Ascending aorta (tissue), 2 donors: Measurements from ENCODE around the gene GSTT2B. TPM values are rescaled to one million over a fixed set of nuclear protein-coding genes. Genes with fewer than 3 reads are reported as not detected.
"Not testable (repeated sequence)": the region's sequence is repeated elsewhere in the genome, so short reads cannot be mapped to it uniquely, and the experiment has no call there.

Source experiments
- DNase-seq, 2 donors: peaks; one replicate each; pipeline ENCODE4 v3.0.0-alpha.2; 2019; ENCODE audit warnings: low spot score in 2 of 2
- H3K27ac ChIP-seq, 2 donors: fragments of 200-600 bp; sonication (generic); one replicate each; pipeline ENCODE4 v1.5.1; 2016 to 2017; ENCODE audit warnings: mild to moderate bottlenecking in 1 of 2
- H3K27me3 ChIP-seq: fragments of 200-600 bp; sonication (generic); one replicate; pipeline ENCODE4 v1.5.1; 2017
- H3K36me3 ChIP-seq, 2 donors: fragments of 200-600 bp; sonication (generic); one replicate each; pipeline ENCODE4 v1.5.1; 2016
- H3K4me1 ChIP-seq, 2 donors: fragments of 200-600 bp; sonication (generic); one replicate each; pipeline ENCODE4 v1.5.1; 2016 to 2017; ENCODE audit warnings: mild to moderate bottlenecking in 1 of 2
- H3K4me3 ChIP-seq, 2 donors: fragments of 200-600 bp; sonication (generic); one replicate each; pipeline ENCODE4 v1.5.1; 2016 to 2017; ENCODE audit warnings: mild to moderate bottlenecking in 1 of 2
- H3K9me3 ChIP-seq, 2 donors: fragments of 200-600 bp; sonication (generic); one replicate each; pipeline ENCODE4 v1.5.1; 2016
- intact Hi-C: fragments of 100-400 bp; cut with DNase I; formaldehyde crosslinking; loops from one replicate; pipeline ENCODE4 v1.15.1; 2023
- total RNA-seq: library from RNA; depleted of rRNA; stranded (reverse); fragments of >200 nt; gene quantifications from one replicate; pipeline ENCODE4 v1.1.0, GENCODE V29; 2016
- TF ChIP-seq, protein P1 (sequence below), 3 experiments: fragments of 200-600 bp in 2 of 3; fragments of 450-650 bp in 1 of 3; sonication (generic) in 2 of 3; IDR thresholded peaks; one replicate each; pipeline ENCODE4 v1.5.1; 2016 to 2019; ENCODE audit warnings: antibody characterized with exemption in 3 of 3, mild to moderate bottlenecking in 1 of 3, moderate library complexity in 1 of 3

The GSTT2B gene
- total RNA-seq: not detected

DNA sequence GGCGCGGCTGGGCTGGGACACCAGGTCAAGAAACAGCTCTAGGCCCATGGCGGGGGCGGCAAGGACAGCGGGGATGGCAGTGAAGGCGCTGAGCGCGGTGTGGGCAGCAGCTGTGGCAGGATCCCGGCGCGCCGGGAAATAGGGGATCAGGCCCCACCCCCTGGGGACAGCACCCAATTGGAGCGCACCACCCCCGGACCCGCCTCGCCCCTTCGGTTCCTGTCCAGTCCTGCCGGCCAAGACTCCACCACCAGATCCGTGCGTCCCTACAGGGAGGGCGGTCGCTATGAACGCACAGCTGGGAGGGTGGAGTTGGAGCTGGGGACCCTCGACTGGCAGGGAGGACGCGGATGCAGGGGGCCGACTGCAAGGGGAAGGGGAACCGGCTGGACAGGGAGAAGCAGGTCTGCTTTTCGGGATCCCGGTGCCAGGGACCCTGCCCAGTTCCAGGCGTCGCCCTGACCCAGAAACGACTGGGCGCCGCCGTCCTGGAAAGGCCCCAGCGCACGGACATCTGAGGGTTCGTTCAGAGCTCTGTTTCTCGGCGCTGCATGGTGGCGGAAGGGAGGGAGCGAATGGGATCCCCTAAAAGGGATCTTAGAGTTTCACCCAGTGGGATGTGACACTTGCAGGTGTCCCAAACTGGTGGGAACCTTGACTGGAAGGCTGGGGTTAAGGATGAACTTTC is at the start of gene GSTT2B:
Gene GSTT2B, minus strand, starts transcription at position 112 of the 688 bp plus-strand sequence. Its CDS starts 64 bp downstream, at position 48.
- H3K36me3 ChIP-seq, H3K4me3 ChIP-seq, H3K4me1 ChIP-seq, H3K27me3 ChIP-seq, DNase-seq, intact Hi-C loops, H3K9me3 ChIP-seq, H3K27ac ChIP-seq: not testable (repeated sequence)

DNA sequence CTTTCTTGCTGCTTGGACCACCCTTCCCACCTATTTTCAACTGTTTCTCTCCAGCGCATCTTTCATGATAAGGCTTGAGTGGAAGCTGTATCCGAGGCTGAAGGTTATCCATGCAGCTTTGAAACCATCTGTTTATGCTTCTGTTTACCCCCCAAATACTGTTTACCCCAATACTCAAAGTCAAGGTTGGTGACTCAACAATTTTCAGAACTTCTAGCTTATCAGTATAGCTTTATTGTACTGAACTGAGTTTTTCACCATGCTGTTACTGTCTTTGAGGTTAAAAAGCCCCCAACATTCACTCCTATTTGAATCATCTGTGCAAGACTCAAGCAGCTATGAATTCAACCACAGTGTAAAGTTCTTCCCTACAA is 49.0 kb upstream of the GSTT2B start:
- TF ChIP-seq, protein P1, sequence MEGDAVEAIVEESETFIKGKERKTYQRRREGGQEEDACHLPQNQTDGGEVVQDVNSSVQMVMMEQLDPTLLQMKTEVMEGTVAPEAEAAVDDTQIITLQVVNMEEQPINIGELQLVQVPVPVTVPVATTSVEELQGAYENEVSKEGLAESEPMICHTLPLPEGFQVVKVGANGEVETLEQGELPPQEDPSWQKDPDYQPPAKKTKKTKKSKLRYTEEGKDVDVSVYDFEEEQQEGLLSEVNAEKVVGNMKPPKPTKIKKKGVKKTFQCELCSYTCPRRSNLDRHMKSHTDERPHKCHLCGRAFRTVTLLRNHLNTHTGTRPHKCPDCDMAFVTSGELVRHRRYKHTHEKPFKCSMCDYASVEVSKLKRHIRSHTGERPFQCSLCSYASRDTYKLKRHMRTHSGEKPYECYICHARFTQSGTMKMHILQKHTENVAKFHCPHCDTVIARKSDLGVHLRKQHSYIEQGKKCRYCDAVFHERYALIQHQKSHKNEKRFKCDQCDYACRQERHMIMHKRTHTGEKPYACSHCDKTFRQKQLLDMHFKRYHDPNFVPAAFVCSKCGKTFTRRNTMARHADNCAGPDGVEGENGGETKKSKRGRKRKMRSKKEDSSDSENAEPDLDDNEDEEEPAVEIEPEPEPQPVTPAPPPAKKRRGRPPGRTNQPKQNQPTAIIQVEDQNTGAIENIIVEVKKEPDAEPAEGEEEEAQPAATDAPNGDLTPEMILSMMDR (IDR thresholded peaks at IDR 0.05): no peak
- Histone ChIP-seq H3K36me3 (no peaks in the 10 kb centered on the region), H3K9me3 (no peaks in the 10 kb centered on the region), H3K27me3 (no peaks in the 10 kb centered on the region), H3K4me3 (no peak overlapping the region), H3K4me1 (peaks cover 4 to 10% of the 10 kb centered on the region in 2 donors), H3K27ac (no peak overlapping the region)
- no peak for DNase-seq
- intact Hi-C loops: loop anchor here (10.0 kb wide), 1 partner anchor 165 kb away; no protein-coding TSS in a partner anchor

GRCh38 chr22:24009227-24010017 is 48.4 kb upstream of the GSTT2B start:
- no peak overlapping the region for H3K4me3 ChIP-seq
- intact Hi-C loops: loop anchor here (10.0 kb wide), 1 partner anchor 165 kb away; no protein-coding TSS in a partner anchor
- DNase-seq: no peak
- no peaks in the 10 kb centered on the region for H3K9me3 ChIP-seq
- no peak overlapping the region for H3K27ac ChIP-seq
- no peaks in the 10 kb centered on the region for H3K36me3 ChIP-seq
- peaks cover 4 to 10% of the 10 kb centered on the region in 2 donors for H3K4me1 ChIP-seq
- no peaks in the 10 kb centered on the region for H3K27me3 ChIP-seq
- TF ChIP-seq, protein P1 (IDR thresholded peaks at IDR 0.05): no peak

DNA sequence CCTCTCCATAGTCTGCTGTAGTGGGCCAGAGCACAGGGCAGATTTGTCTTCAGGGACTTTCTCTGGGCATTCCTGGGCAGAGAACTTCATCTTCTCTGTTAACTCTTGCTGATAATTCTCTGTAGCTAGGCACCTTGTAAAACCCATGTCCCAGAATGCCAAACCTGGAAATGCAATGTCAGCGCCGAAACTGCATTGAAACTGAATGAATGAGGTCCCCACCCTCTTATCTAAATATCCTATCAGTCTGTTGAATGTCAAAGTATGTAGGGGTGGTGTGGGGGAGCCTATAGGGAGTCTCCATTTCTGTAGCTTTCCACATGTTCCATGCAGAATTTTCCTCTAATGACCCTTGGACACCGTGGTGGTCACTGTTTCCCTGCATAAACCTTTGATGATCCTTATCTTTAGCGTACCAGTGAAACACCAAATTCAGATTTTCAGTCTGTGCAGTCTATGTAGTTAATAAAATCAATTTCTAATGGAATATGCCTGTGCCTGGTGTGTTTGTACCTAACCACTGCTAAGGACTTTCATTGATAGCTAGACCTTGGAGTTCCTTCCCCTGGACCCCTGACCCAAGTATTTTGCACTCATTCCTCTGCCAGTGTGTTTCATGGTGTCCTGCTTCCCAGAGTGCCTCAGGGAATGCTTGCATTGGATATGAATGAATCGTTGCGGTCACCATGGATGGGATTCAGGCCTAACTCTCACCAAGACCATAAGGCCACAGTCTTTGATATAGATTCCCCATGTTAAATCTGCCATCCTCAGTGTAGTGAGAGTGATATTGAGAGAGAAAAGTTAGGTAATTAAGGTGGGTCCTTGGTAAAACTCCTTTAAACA is 47.6 kb upstream of the GSTT2B start:
- Histone ChIP-seq H3K4me1 (peaks cover 4 to 10% of the 10 kb centered on the region in 2 donors), H3K27ac (no peak overlapping the region), H3K9me3 (no peaks in the 10 kb centered on the region), H3K27me3 (no peaks in the 10 kb centered on the region), H3K36me3 (no peaks in the 10 kb centered on the region), H3K4me3 (no peak overlapping the region)
- intact Hi-C loops: no loop called here
- DNase-seq: no peak
- TF ChIP-seq, protein P1 (IDR thresholded peaks at IDR 0.05): no peak

GRCh38 chr22:24008022-24008283 is 47.0 kb upstream of the GSTT2B start:
- no peaks in the 10 kb centered on the region for H3K9me3 ChIP-seq
- no peaks in the 10 kb centered on the region for H3K36me3 ChIP-seq
- H3K27ac ChIP-seq: no peak overlapping the region
- intact Hi-C loops: no loop called here
- TF ChIP-seq, protein P1 (IDR thresholded peaks at IDR 0.05): no peak
- no peak overlapping the region for H3K4me3 ChIP-seq
- DNase-seq: no peak
- H3K4me1 ChIP-seq: peaks cover 4 to 10% of the 10 kb centered on the region in 2 donors
- H3K27me3 ChIP-seq: no peaks in the 10 kb centered on the region
